Activated T-helper 1 cell treated with Interleukin-2 at 50 U/mL for 16 hours (primary cell): ENCODE results near the gene RFX7.

Experiments
- DNase-seq: peaks from one replicate; pipeline ENCODE4 v3.0.0-alpha.2; 2020; ENCODE audit warnings: low read depth

RFX7 gene

GRCh38 chr15:56244038-56244810, 545 bp upstream of the RFX7 start:
- DNase-seq = no peak

GRCh38 chr15:56242576-56243162, 1.0 kb downstream of the RFX7 start:
- DNase-seq = no peak

GRCh38 chr15:56241374-56242105, 2.1 kb downstream of the RFX7 start:
- no peak for DNase-seq

- DNase-seq = no peak
Measured at GRCh38 chr15:56240390-56240789, 3.3 kb downstream of the RFX7 start.

GRCh38 chr15:56236197-56236596, 7.5 kb downstream of the RFX7 start:
- DNase-seq = no peak

GRCh38 chr15:56234804-56235203, 8.9 kb downstream of the RFX7 start:
- DNase-seq = no peak

- no peak for DNase-seq
Measured at GRCh38 chr15:56233549-56233948, 10.1 kb downstream of the RFX7 start.

GRCh38 chr15:56232058-56232457, 11.6 kb downstream of the RFX7 start:
- no peak for DNase-seq

GRCh38 chr15:56228854-56229253, 14.8 kb downstream of the RFX7 start:
- DNase-seq = no peak

- DNase-seq = no peak
Measured at GRCh38 chr15:56228352-56228751, 15.3 kb downstream of the RFX7 start.

- DNase-seq = no peak
Measured at GRCh38 chr15:56227780-56228179, 15.9 kb downstream of the RFX7 start.

GRCh38 chr15:56227306-56227705, 16.4 kb downstream of the RFX7 start:
- DNase-seq = no peak

- no peak for DNase-seq
Measured at GRCh38 chr15:56225520-56225919, 18.2 kb downstream of the RFX7 start.

GRCh38 chr15:56222302-56222701, 21.4 kb downstream of the RFX7 start:
- no peak for DNase-seq

- no peak for DNase-seq
Measured at GRCh38 chr15:56217341-56217740, 26.3 kb downstream of the RFX7 start.

GRCh38 chr15:56215769-56216168, 27.9 kb downstream of the RFX7 start:
- DNase-seq = no peak

GRCh38 chr15:56211960-56212550, 31.6 kb downstream of the RFX7 start:
- no peak for DNase-seq

- DNase-seq = no peak
Measured at GRCh38 chr15:56211064-56211463, 32.6 kb downstream of the RFX7 start.

GRCh38 chr15:56208641-56209155, 35.0 kb downstream of the RFX7 start:
- DNase-seq = no peak

- no peak for DNase-seq
Measured at GRCh38 chr15:56208185-56208584, 35.5 kb downstream of the RFX7 start.

- no peak for DNase-seq
Measured at GRCh38 chr15:56207711-56208110, 36.0 kb downstream of the RFX7 start.

GRCh38 chr15:56207092-56207491, 36.6 kb downstream of the RFX7 start:
- no peak for DNase-seq
